Liver (tissue), 3 donors: ENCODE results near the gene BGN.

Experiments
- ATF3 ChIP-seq: IDR thresholded peaks from 2 replicates; pipeline ENCODE4 v1.6.1; 2016; ENCODE audit warnings: antibody characterized with exemption
- CTCF ChIP-seq: fragments of 150-350 bp; IDR thresholded peaks from 2 replicates; pipeline ENCODE4 v1.5.1; 2017; ENCODE audit warnings: improper control_type of control experiment, low read depth, low read length; ENCODE audit not compliant: missing input control
- EGR1 ChIP-seq, 2 donors: IDR thresholded peaks; 2 replicates each; pipeline ENCODE4 v1.6.1; 2016 to 2018; ENCODE audit warnings: antibody characterized with exemption in 2 of 2, low read depth in 2 of 2
- FOXA1 ChIP-seq: IDR thresholded peaks from 2 replicates; pipeline ENCODE4 v1.6.1; 2016; ENCODE audit warnings: antibody characterized with exemption
- GABPA ChIP-seq, 2 donors: IDR thresholded peaks in 1 of 2; conservative IDR thresholded peaks in 1 of 2; 2 replicates each; pipeline ENCODE4 v1.6.1; 2016; ENCODE audit warnings: antibody characterized with exemption in 2 of 2, mild to moderate bottlenecking in 1 of 2, moderate library complexity in 1 of 2
- MAX ChIP-seq: IDR thresholded peaks from 2 replicates; pipeline ENCODE4 v1.6.1; 2016; ENCODE audit warnings: antibody characterized with exemption
- NR2F2 ChIP-seq: IDR thresholded peaks from 2 replicates; pipeline ENCODE4 v1.6.1; 2016; ENCODE audit warnings: antibody characterized with exemption
- RAD21 ChIP-seq, 2 donors: IDR thresholded peaks; 2 replicates each; pipeline ENCODE4 v1.6.1; 2016; ENCODE audit warnings: antibody characterized with exemption in 2 of 2, mild to moderate bottlenecking in 2 of 2
- REST ChIP-seq: IDR thresholded peaks from 2 replicates; pipeline ENCODE4 v1.6.1; 2016; ENCODE audit warnings: antibody characterized with exemption, mild to moderate bottlenecking
- SP1 ChIP-seq: IDR thresholded peaks from 2 replicates; pipeline ENCODE4 v1.6.1; 2018; ENCODE audit warnings: antibody characterized with exemption, mild to moderate bottlenecking
- TAF1 ChIP-seq: conservative IDR thresholded peaks from 2 replicates; pipeline ENCODE4 v1.6.1; 2016; ENCODE audit warnings: antibody characterized with exemption, mild to moderate bottlenecking
- YY1 ChIP-seq: IDR thresholded peaks from 2 replicates; pipeline ENCODE4 v1.6.1; 2016; ENCODE audit warnings: antibody characterized with exemption, mild to moderate bottlenecking
- ZBTB33 ChIP-seq: IDR thresholded peaks from 2 replicates; pipeline ENCODE4 v1.6.1; 2016; ENCODE audit warnings: antibody characterized with exemption
- donor health status: healthy.
- donor health status: healthy.

GRCh38 chrX:153465691-153466380 is 28.9 kb upstream of the BGN start:
- TF ChIP-seq YY1 (no peak), CTCF (no peak), SP1 (no peak), ZBTB33 (no peak), ATF3 (no peak), TAF1 (no peak), FOXA1 (no peak), RAD21 (IDR thresholded peaks at IDR 0.05) (no peak), GABPA (IDR thresholded peaks at IDR 0.05 in 1 of 2, conservative IDR thresholded peaks at IDR 0.05 in 1 of 2) (no peak), NR2F2 (no peak), MAX (no peak), REST (no peak), EGR1 (IDR thresholded peaks at IDR 0.05; ENCODE audit: low read depth in 2 of 2) (no peak)
